Measurements from ENCODE around the gene PPARG. TPM values are rescaled to one million over a fixed set of nuclear protein-coding genes. Genes with fewer than 3 reads are reported as not detected.

PPARG gene
- total RNA-seq (10 to 100 TPM; 12.8 to 53.6 (median 32.4) TPM), polyA plus RNA-seq (10 to 100 TPM; 28.6 to 41.4 TPM)
- long read RNA-seq, donor 1, transcript PPARG-207 (7 exons, 1,722 nt): minor isoform, 11 of 76 reads
- long read RNA-seq, donor 1, transcript PPARG-202 (8 exons, 1,870 nt): major isoform, 49 of 76 reads
- long read RNA-seq, donor 1, partial matches to known transcripts: 4 of 76 reads
- long read RNA-seq, donor 1, other reads (novel, unspliced or antisense): 8 of 76 reads
- long read RNA-seq, donor 2, partial matches to known transcripts: 8 of 10 reads
- long read RNA-seq, donor 2, other reads (novel, unspliced or antisense): 0 of 10 reads
- long read RNA-seq, donor 3, transcript PPARG-206 (8 exons, 2,006 nt): minor isoform, 5 of 62 reads
- long read RNA-seq, donor 3, transcript PPARG-207 (7 exons, 1,722 nt): minor isoform, 13 of 62 reads
- long read RNA-seq, donor 3, transcript PPARG-202 (8 exons, 1,870 nt): major isoform, 32 of 62 reads
- long read RNA-seq, donor 3, partial matches to known transcripts: 1 of 62 reads
- long read RNA-seq, donor 3, other reads (novel, unspliced or antisense): 9 of 62 reads

DNA sequence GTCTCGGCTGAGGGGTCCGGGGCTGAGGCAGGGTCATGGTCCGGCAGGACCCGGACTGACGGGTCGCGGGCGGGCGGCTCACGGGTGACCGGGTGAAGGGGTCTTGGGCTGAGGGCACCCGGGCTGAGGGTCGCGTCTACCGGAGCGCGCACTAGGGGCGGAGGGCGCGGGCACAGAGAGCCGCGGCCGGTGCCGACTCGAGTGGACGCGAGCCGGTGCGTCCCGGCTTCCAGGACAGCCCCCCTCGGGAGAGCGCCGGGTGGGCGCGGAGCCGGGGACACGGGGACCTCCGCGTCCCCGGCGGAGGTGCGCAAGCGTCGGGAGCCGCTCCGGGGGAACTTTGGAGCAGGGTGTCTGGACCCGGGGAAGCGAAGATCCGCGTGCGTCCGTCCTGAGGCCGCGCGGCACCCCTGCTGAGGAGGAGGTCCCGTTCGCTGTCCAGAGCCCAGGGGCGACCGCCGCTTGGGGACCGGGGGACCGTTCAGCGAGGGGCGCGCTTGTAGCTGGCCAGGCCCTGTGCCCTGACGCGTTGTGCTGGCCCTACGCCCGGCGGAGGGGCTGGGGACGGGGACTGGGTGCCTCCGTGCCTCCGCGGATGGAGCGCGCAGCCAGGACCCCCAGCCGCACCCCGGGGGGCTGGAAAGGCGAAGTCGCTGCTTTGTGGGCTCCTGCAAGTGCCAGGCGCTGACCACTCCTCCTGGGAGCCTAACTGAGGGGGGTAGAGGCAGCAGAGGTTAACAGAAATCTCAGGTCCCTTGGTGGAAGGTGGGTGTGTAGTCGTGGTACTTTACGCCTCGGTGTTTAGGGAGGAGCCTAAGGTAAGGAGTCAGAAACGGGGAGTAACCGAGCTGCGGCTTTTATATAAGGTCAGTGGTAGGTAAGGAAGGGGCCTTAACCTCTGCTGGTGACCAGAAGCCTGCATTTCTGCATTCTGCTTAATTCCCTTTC lies at the start of gene PPARG:
Gene PPARG, plus strand, starts transcription at position 889 of the 948 bp plus-strand sequence. CDS start 90,642 bp downstream, outside the sequence.
- no peaks in the 10 kb centered on the region for H3K27me3 ChIP-seq
- TF ChIP-seq POLR2A (IDR thresholded peaks at IDR 0.05) (no peak), EP300 (IDR thresholded peaks at IDR 0.05) (no peak), CTCF (IDR thresholded peaks at IDR 0.05) (peak in 1 of 3 donors; percentile 7)

GRCh38 chr3:12239301-12239700 lies 49.6 kb upstream of the PPARG start:
- Histone ChIP-seq H3K36me3 (no peaks in the 10 kb centered on the region), H3K27ac (no peak overlapping the region), H3K4me1 (ENCODE audit: insufficient read depth) (peaks cover 2% of the 10 kb centered on the region), H3K9me3 (no peaks in the 10 kb centered on the region), H3K27me3 (no peaks in the 10 kb centered on the region), H3K4me3 (no peak overlapping the region)
- intact Hi-C loops (cut with DNase I): no loop called here
- no peak for TF ChIP-seq CTCF (IDR thresholded peaks at IDR 0.05)
- TF ChIP-seq POLR2A (IDR thresholded peaks at IDR 0.05): no peak
- TF ChIP-seq EP300 (IDR thresholded peaks at IDR 0.05): no peak
- 8 to 15% (median 13%) methylated on average over 5 of the region's 5 CpGs for WGBS, 3 donors
- peak; percentile 61 to 70 (median 65) for DNase-seq

More for the DNA sequence above, at the start of gene PPARG:
- DNase-seq: peak; percentile 48 to 72 (median 71)
- 0% methylated on average over 43 to 87 of the region's 87 CpGs for WGBS, 3 donors
- intact Hi-C loops (cut with DNase I): loop anchor here in 2 of 4 donors (2.0 to 10.0 kb wide), 3 partner anchors 104 to 194 kb away; no protein-coding TSS in a partner anchor
- Histone ChIP-seq H3K4me1 (ENCODE audit: insufficient read depth) (peaks cover 5% of the 10 kb centered on the region), H3K4me3 (peak within 1 kb of the TSS; percentile 75), H3K9me3 (no peaks in the 10 kb centered on the region), H3K27ac (peak within 1 kb of the TSS; percentile 77 to 87), H3K36me3 (no peaks in the 10 kb centered on the region)

- no peak for DNase-seq
- TF ChIP-seq CTCF (IDR thresholded peaks at IDR 0.05): no peak
- no peak for TF ChIP-seq EP300 (IDR thresholded peaks at IDR 0.05)
- TF ChIP-seq POLR2A (IDR thresholded peaks at IDR 0.05): no peak
- WGBS, 3 donors: 91 to 93% (median 92%) methylated on average over 2 of the region's 2 CpGs
- Histone ChIP-seq H3K36me3 (no peaks in the 10 kb centered on the region), H3K4me3 (no peak overlapping the region), H3K27me3 (no peaks in the 10 kb centered on the region), H3K9me3 (no peaks in the 10 kb centered on the region), H3K4me1 (ENCODE audit: insufficient read depth) (no peaks in the 10 kb centered on the region), H3K27ac (no peak overlapping the region)
- intact Hi-C loops (cut with DNase I): no loop called here
These were observed 46.1 kb upstream of the PPARG start for GRCh38 chr3:12242772-12243171.
